IMR-90 (cell line): ENCODE results near the gene HOXD12. TPM values are rescaled to one million over a fixed set of nuclear protein-coding genes. Genes with fewer than 3 reads are reported as not detected.

Experiments
- ATAC-seq: fragments of 200-7000 bp; cut with Tn5 transposase; 2 replicates; pipeline ENCODE4 v1.9.1; 2020; ENCODE audit warnings: low read depth, mild to moderate bottlenecking, moderate library complexity
- BruUV-seq: library from RNA; stranded (reverse); fragments of 400-500 nt; replicated peaks from 2 replicates; lab custom pipeline; 2021; lab: Mats Ljungman, UMichigan
- CTCF ChIA-PET: fragments of 300-600 bp; formaldehyde crosslinking; extraction: SDS; loops from one replicate; lab custom pipeline; 2021; ENCODE audit warnings: antibody characterized with exemption; lab: Yijun Ruan, JAX
- POLR2A ChIA-PET: fragments of 300-600 bp; sonication (Branson Sonifier 250); formaldehyde crosslinking; loops from one replicate; lab custom pipeline; 2022; ENCODE audit warnings: antibody characterized with exemption; ENCODE audit not compliant: unreplicated experiment; lab: Charles Lee
- DNase-seq: peaks from one replicate; pipeline ENCODE4 v3.0.0; 2013
- H2AFZ ChIP-seq: replicated peaks from 2 replicates; pipeline ENCODE3; 2013; ENCODE audit warnings: low read length, mild to moderate bottlenecking; ENCODE audit not compliant: poor library complexity
- H2AK5ac ChIP-seq: 2 replicates; pipeline ENCODE4 v1.6.1; 2013; ENCODE audit warnings: low read depth, low read length, inconsistent platforms
- H2AK9ac ChIP-seq: replicated peaks from 2 replicates; pipeline ENCODE3; 2013; ENCODE audit warnings: mild to moderate bottlenecking, low read depth, low read length, moderate library complexity; ENCODE audit not compliant: poor library complexity
- H2BK120ac ChIP-seq: 2 replicates; pipeline ENCODE4 v1.6.1; 2013; ENCODE audit warnings: low read depth, low read length, inconsistent platforms
- H2BK15ac ChIP-seq: 3 replicates; pipeline ENCODE4 v1.6.1; 2013; ENCODE audit warnings: low read depth, low read length, inconsistent platforms
- H2BK20ac ChIP-seq: 2 replicates; pipeline ENCODE4 v1.6.1; 2013; ENCODE audit warnings: low read depth, mild to moderate bottlenecking, inconsistent platforms, low read length, moderate library complexity
- H2BK5ac ChIP-seq: 2 replicates; pipeline ENCODE4 v1.6.1; 2013; ENCODE audit warnings: mild to moderate bottlenecking, low read depth, low read length, inconsistent platforms; ENCODE audit not compliant: poor library complexity, severe bottlenecking
- H3K14ac ChIP-seq: replicated peaks from 2 replicates; pipeline ENCODE4 v1.6.1; 2013; ENCODE audit warnings: low read depth, low read length, inconsistent platforms
- H3K18ac ChIP-seq: 2 replicates; pipeline ENCODE4 v1.6.1; 2013; ENCODE audit warnings: low read depth, low read length, control low read depth
- H3K23ac ChIP-seq: 2 replicates; pipeline ENCODE4 v1.6.1; 2013; ENCODE audit warnings: low read depth, low read length, inconsistent platforms
- H3K27ac ChIP-seq: 2 replicates; pipeline ENCODE4 v1.5.1; 2013; ENCODE audit warnings: mild to moderate bottlenecking, control low read depth, low read length; ENCODE audit not compliant: insufficient read depth
- H3K27me3 ChIP-seq: 2 replicates; pipeline ENCODE4 v1.6.1; 2013; ENCODE audit warnings: low read length; ENCODE audit not compliant: control insufficient read depth, insufficient read depth
- H3K36me3 ChIP-seq: 2 replicates; pipeline ENCODE4 v1.6.1; 2013; ENCODE audit warnings: low read length, mixed read lengths; ENCODE audit not compliant: control insufficient read depth, insufficient read depth
- H3K4ac ChIP-seq: 2 replicates; pipeline ENCODE4 v1.6.1; 2013; ENCODE audit warnings: low read depth, low read length, inconsistent platforms
- H3K4me1 ChIP-seq: 2 replicates; pipeline ENCODE4 v1.6.1; 2013; ENCODE audit warnings: low read length, mixed read lengths; ENCODE audit not compliant: control insufficient read depth, insufficient read depth
- H3K4me2 ChIP-seq: 2 replicates; pipeline ENCODE4 v1.6.1; 2013; ENCODE audit warnings: low read depth, mild to moderate bottlenecking, control low read depth, low read length, moderate library complexity
- H3K4me3 ChIP-seq: 2 replicates; pipeline ENCODE4 v1.5.1; 2013; ENCODE audit warnings: low read depth, mild to moderate bottlenecking, control low read depth, low read length, moderate library complexity; ENCODE audit not compliant: insufficient read depth
- H3K56ac ChIP-seq: 2 replicates; pipeline ENCODE4 v1.6.1; 2013; ENCODE audit warnings: low read length, inconsistent platforms; ENCODE audit not compliant: insufficient read depth; ENCODE audit errors: extremely low read depth
- H3K79me1 ChIP-seq, 2 experiments: 2 replicates each; pipeline ENCODE4 v1.6.1; 2013; ENCODE audit warnings: low read length in 2 of 2, inconsistent platforms in 1 of 2, low read depth in 1 of 2
- H3K9ac ChIP-seq: 2 replicates; pipeline ENCODE4 v1.6.1; 2013; ENCODE audit warnings: low read depth, low read length, control low read depth
- H3K9me1 ChIP-seq: 2 replicates; pipeline ENCODE4 v1.6.1; 2013; ENCODE audit warnings: low read length, inconsistent platforms; ENCODE audit not compliant: insufficient read depth
- H3K9me3 ChIP-seq: 2 replicates; pipeline ENCODE4 v1.6.1; 2013; ENCODE audit warnings: low read length; ENCODE audit not compliant: control insufficient read depth, insufficient read depth
- H4K20me1 ChIP-seq: 2 replicates; pipeline ENCODE4 v1.6.1; 2013; ENCODE audit warnings: low read length, inconsistent platforms; ENCODE audit not compliant: insufficient read depth
- H4K5ac ChIP-seq: 2 replicates; pipeline ENCODE4 v1.6.1; 2013; ENCODE audit warnings: mild to moderate bottlenecking, low read depth, low read length, control low read depth
- H4K8ac ChIP-seq, 2 experiments: 2 replicates each; pipeline ENCODE4 v1.6.1; 2013; ENCODE audit warnings: low read depth in 2 of 2, low read length in 2 of 2, control low read depth in 1 of 2, inconsistent platforms in 1 of 2
- H4K91ac ChIP-seq: 2 replicates; pipeline ENCODE4 v1.6.1; 2013; ENCODE audit warnings: low read depth, low read length, inconsistent platforms; ENCODE audit not compliant: insufficient read depth
- BHLHE40 ChIP-seq: fragments of 150-350 bp; IDR thresholded peaks from 2 replicates; pipeline ENCODE4 v1.6.1; 2016; ENCODE audit warnings: mild to moderate bottlenecking, low read depth, low read length
- CEBPB ChIP-seq: IDR thresholded peaks from 2 replicates; pipeline ENCODE4 v1.6.1; 2012; ENCODE audit warnings: low read depth, low read length, improper control_type of control experiment
- CHD1 ChIP-seq: IDR thresholded peaks from 2 replicates; pipeline ENCODE4 v1.6.1; 2012; ENCODE audit warnings: low read depth, low read length, improper control_type of control experiment
- ELK1 ChIP-seq: fragments of 150-350 bp; IDR thresholded peaks from 2 replicates; pipeline ENCODE4 v1.6.1; 2016; ENCODE audit warnings: low read depth, mild to moderate bottlenecking, low read length, moderate library complexity, borderline replicate concordance
- FOS ChIP-seq: fragments of 150-350 bp; IDR thresholded peaks from 2 replicates; pipeline ENCODE4 v1.6.1; 2016; ENCODE audit warnings: low read depth, low read length
- MAFK ChIP-seq: IDR thresholded peaks from 2 replicates; pipeline ENCODE4 v1.6.1; 2012; ENCODE audit warnings: low read depth, low read length, improper control_type of control experiment
- MXI1 ChIP-seq: IDR thresholded peaks from 2 replicates; pipeline ENCODE4 v1.6.1; 2012; ENCODE audit warnings: low read depth, mild to moderate bottlenecking, low read length, moderate library complexity, borderline replicate concordance
- NFE2L2 ChIP-seq: fragments of 150-350 bp; IDR thresholded peaks from 2 replicates; pipeline ENCODE4 v1.6.1; 2016; ENCODE audit warnings: low read depth, mild to moderate bottlenecking, low read length
- POLR2A ChIP-seq: IDR thresholded peaks from 2 replicates; pipeline ENCODE4 v1.6.1; 2012; ENCODE audit warnings: mild to moderate bottlenecking, low read depth, low read length
- RCOR1 ChIP-seq: IDR thresholded peaks from 2 replicates; pipeline ENCODE4 v1.6.1; 2012; ENCODE audit warnings: mild to moderate bottlenecking, low read length, improper control_type of control experiment; ENCODE audit not compliant: insufficient replicate concordance
- RFX5 ChIP-seq: IDR thresholded peaks from 2 replicates; pipeline ENCODE4 v1.8.0; 2012; ENCODE audit warnings: low read depth, mild to moderate bottlenecking, low read length, moderate library complexity
- SMC3 ChIP-seq: fragments of 150-350 bp; IDR thresholded peaks from 2 replicates; pipeline ENCODE4 v1.6.1; 2016; ENCODE audit warnings: low read depth, mild to moderate bottlenecking, antibody characterized with exemption, low read length, moderate library complexity
- WGBS, 2 experiments: methylation state at CpG; one replicate each; pipeline versions ENCODE4 v1.1.5 to v1.1.7; 2013; ENCODE audit warnings: missing lambda C conversion rate in 2 of 2; ENCODE audit not compliant: insufficient read length in 1 of 2; ENCODE audit errors: extremely low coverage in 2 of 2; 5-methylcytosine and 5-hydroxymethylcytosine counted together
- dilution Hi-C: fragments of 300-500 bp; cut with HindIII; formaldehyde crosslinking; loops from one replicate; pipeline ENCODE4 v1.14.3; 2018; ENCODE audit warnings: low sequenced_read_pairs; ENCODE audit not compliant: unreplicated experiment
- in situ Hi-C: fragments of 300-500 bp; cut with MboI; formaldehyde crosslinking; loops from 3 replicates; pipeline ENCODE4 v1.14.3; 2019; ENCODE audit warnings: low sequenced_read_pairs, inconsistent platforms, mixed read lengths
- intact Hi-C: fragments of 100-400 bp; cut with micrococcal nuclease; formaldehyde crosslinking; loops from 2 replicates; pipeline ENCODE4 v1.10.0; 2022
- polyA plus RNA-seq, 3 experiments: library from polyadenylated mRNA; depleted of rRNA; stranded (reverse); fragments of >200 nt; gene quantifications; 2 replicates each; pipeline ENCODE4 v1.2.3, GENCODE V29; 2012; ENCODE audit warnings: low replicate concordance in 1 of 3
- total RNA-seq: library from RNA; depleted of rRNA; stranded (reverse); fragments of >200 nt; gene quantifications from 2 replicates; pipeline ENCODE4 v1.2.3, GENCODE V29; 2012
- TF ChIP-seq, protein P1 (sequence below): conservative IDR thresholded peaks from 2 replicates; pipeline ENCODE4 v1.5.1; 2012; ENCODE audit warnings: mild to moderate bottlenecking, low read depth, low read length, improper control_type of control experiment

The HOXD12 gene
- total and polyA plus RNA-seq, 2 of the 4 experiments (the other 2 are of a cell fraction) = not detected

DNA sequence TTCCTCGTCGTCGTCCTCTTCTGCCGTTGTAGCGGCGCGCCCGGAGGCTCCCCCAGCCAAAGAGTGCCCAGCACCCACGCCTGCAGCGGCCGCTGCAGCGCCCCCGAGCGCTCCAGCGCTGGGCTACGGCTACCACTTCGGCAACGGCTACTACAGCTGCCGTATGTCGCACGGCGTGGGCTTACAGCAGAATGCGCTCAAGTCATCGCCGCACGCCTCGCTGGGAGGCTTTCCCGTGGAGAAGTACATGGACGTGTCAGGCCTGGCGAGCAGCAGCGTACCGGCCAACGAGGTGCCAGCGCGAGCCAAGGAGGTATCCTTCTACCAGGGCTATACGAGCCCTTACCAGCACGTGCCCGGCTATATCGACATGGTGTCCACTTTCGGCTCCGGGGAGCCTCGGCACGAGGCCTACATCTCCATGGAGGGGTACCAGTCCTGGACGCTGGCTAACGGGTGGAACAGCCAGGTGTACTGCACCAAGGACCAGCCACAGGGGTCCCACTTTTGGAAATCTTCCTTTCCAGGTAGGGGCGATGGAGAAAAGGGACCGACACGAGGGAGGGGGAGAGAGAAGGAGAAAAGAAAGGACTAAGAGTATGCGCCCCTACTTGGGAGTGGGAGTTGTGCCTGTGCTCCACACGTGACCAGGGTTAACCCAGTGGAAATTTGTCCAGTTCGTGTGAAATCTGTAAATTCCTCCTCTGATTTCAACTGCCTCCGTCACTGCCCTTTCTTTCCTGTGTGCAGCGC lies 6.3 kb upstream of the HOXD12 start:
- Histone ChIP-seq H3K18ac (no peak overlapping the region), H2BK5ac (no peak overlapping the region), H2BK15ac (no peak overlapping the region), H3K4ac (no peak overlapping the region), H2BK120ac (no peak overlapping the region), H3K27me3 (peaks cover 90% of the 10 kb centered on the region), H3K4me2 (peak overlapping the region; percentile 20; the same call in 1 of the 2 replicates), H4K20me1 (no peaks in the 10 kb centered on the region), H3K56ac (no peak overlapping the region), H2AK9ac (no peak overlapping the region), H2AFZ (peak overlapping the region; percentile 57), H3K36me3 (no peaks in the 10 kb centered on the region), H2BK20ac (no peak overlapping the region), H4K5ac (no peak overlapping the region), H3K4me1 (peaks cover 3% of the 10 kb centered on the region; the same call in 1 of the 2 replicates), H3K27ac (no peak overlapping the region), H3K9me3 (peaks cover 9% of the 10 kb centered on the region), H4K91ac (no peak overlapping the region), H4K8ac (no peak overlapping the region), H2AK5ac (no peak overlapping the region), H3K9me1 (no peaks in the 10 kb centered on the region), H3K79me1 (no peaks in the 10 kb centered on the region), H3K4me3 (no peak overlapping the region; the same call in 1 of the 2 replicates), H3K9ac (no peak overlapping the region), H3K14ac (no peak overlapping the region), H3K23ac (no peak overlapping the region)
- ChIA-PET POLR2A (no interaction called here), CTCF (no interaction called here)
- in situ Hi-C loops (loop anchor here (10.0 to 25.0 kb wide), 4 partner anchors 409 to 1356 kb away; no protein-coding TSS in a partner anchor), dilution Hi-C loops (no loop called here), intact Hi-C loops (loop anchor here (10.0 kb wide), 1 partner anchor 1389 kb away; no protein-coding TSS in a partner anchor)
- BruUV-seq = no TSS peak
- DNase-seq = no peak
- WGBS, 2 experiments = 3% methylated on average over 14 of the region's 53 CpGs; no CpG with 5 or more reads in 1 of the 2 experiments
- ATAC-seq = no peak
- no peak for TF ChIP-seq ELK1
- no peak for TF ChIP-seq NFE2L2
- TF ChIP-seq, protein P1, sequence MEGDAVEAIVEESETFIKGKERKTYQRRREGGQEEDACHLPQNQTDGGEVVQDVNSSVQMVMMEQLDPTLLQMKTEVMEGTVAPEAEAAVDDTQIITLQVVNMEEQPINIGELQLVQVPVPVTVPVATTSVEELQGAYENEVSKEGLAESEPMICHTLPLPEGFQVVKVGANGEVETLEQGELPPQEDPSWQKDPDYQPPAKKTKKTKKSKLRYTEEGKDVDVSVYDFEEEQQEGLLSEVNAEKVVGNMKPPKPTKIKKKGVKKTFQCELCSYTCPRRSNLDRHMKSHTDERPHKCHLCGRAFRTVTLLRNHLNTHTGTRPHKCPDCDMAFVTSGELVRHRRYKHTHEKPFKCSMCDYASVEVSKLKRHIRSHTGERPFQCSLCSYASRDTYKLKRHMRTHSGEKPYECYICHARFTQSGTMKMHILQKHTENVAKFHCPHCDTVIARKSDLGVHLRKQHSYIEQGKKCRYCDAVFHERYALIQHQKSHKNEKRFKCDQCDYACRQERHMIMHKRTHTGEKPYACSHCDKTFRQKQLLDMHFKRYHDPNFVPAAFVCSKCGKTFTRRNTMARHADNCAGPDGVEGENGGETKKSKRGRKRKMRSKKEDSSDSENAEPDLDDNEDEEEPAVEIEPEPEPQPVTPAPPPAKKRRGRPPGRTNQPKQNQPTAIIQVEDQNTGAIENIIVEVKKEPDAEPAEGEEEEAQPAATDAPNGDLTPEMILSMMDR = no peak
- no peak for TF ChIP-seq CEBPB
- TF ChIP-seq FOS = no peak
- TF ChIP-seq CHD1 = no peak
- no peak for TF ChIP-seq MXI1
- no peak for TF ChIP-seq POLR2A
- no peak for TF ChIP-seq BHLHE40
- TF ChIP-seq SMC3 = no peak
- TF ChIP-seq RFX5 = no peak
- TF ChIP-seq MAFK = no peak
- TF ChIP-seq RCOR1 = no peak
